H9 (cell line): ENCODE data around the gene ZNF444. TPM values are rescaled to one million over a fixed set of nuclear protein-coding genes. Genes with fewer than 3 reads are reported as not detected.

ENCODE experiments used
- DNase-seq: peaks from one replicate; pipeline ENCODE4 v3.0.0-alpha.2; 2017
- H2AFZ ChIP-seq: one replicate; pipeline ENCODE4 v1.6.1; 2013; ENCODE audit warnings: mild to moderate bottlenecking, low read length, control low read depth, moderate library complexity
- H2AK5ac ChIP-seq: 2 replicates; pipeline ENCODE4 v1.6.1; 2013; ENCODE audit warnings: low read length, control low read depth, mixed read lengths; ENCODE audit not compliant: insufficient read length
- H2BK120ac ChIP-seq: one replicate; pipeline ENCODE4 v1.6.1; 2013; ENCODE audit warnings: low read depth, mild to moderate bottlenecking, low read length, control low read depth, inconsistent platforms; ENCODE audit not compliant: poor library complexity, severe bottlenecking
- H2BK12ac ChIP-seq: 2 replicates; pipeline ENCODE4 v1.6.1; 2013; ENCODE audit warnings: low read length, control low read depth, mixed read lengths, low read depth; ENCODE audit not compliant: insufficient read length
- H2BK15ac ChIP-seq: 2 replicates; pipeline ENCODE4 v1.6.1; 2013; ENCODE audit warnings: low read depth, low read length, control low read depth
- H2BK20ac ChIP-seq: one replicate; pipeline ENCODE4 v1.6.1; 2013; ENCODE audit warnings: low read depth, mild to moderate bottlenecking, low read length, control low read depth, inconsistent platforms; ENCODE audit not compliant: poor library complexity, severe bottlenecking
- H2BK5ac ChIP-seq: 2 replicates; pipeline ENCODE4 v1.6.1; 2013; ENCODE audit warnings: low read length, control low read depth, mixed read lengths; ENCODE audit not compliant: insufficient read length
- H3K14ac ChIP-seq: 2 replicates; pipeline ENCODE4 v1.6.1; 2013; ENCODE audit warnings: low read length, control low read depth; ENCODE audit not compliant: insufficient read depth
- H3K18ac ChIP-seq: 2 replicates; pipeline ENCODE4 v1.6.1; 2013; ENCODE audit warnings: low read depth, mild to moderate bottlenecking, mixed read lengths, low read length, control low read depth; ENCODE audit not compliant: insufficient read length
- H3K23ac ChIP-seq: 2 replicates; pipeline ENCODE4 v1.6.1; 2013; ENCODE audit warnings: low read length, control low read depth, mixed read lengths, low read depth; ENCODE audit not compliant: insufficient read length
- H3K23me2 ChIP-seq: 2 replicates; pipeline ENCODE4 v1.6.1; 2013; ENCODE audit warnings: low read depth, mild to moderate bottlenecking, mixed read lengths, low read length, control low read depth; ENCODE audit not compliant: insufficient read length, poor library complexity, severe bottlenecking
- H3K27ac ChIP-seq: 2 replicates; pipeline ENCODE4 v1.5.1; 2013; ENCODE audit warnings: low read length, control low read depth, mixed read lengths, low read depth; ENCODE audit not compliant: insufficient read length
- H3K27me3 ChIP-seq: 2 replicates; pipeline ENCODE4 v1.6.1; 2013; ENCODE audit warnings: low read length, control low read depth, inconsistent platforms; ENCODE audit not compliant: insufficient read depth
- H3K4ac ChIP-seq: 2 replicates; pipeline ENCODE4 v1.6.1; 2013; ENCODE audit warnings: low read depth, mild to moderate bottlenecking, control low read depth, inconsistent platforms, low read length, moderate library complexity
- H3K4me1 ChIP-seq: 2 replicates; pipeline ENCODE4 v1.6.1; 2013; ENCODE audit warnings: low read length, control low read depth, inconsistent platforms; ENCODE audit not compliant: insufficient read depth
- H3K4me2 ChIP-seq: 2 replicates; pipeline ENCODE4 v1.6.1; 2013; ENCODE audit warnings: low read length, control low read depth, mixed read lengths; ENCODE audit not compliant: insufficient read length, insufficient read depth
- H3K56ac ChIP-seq: 2 replicates; pipeline ENCODE4 v1.6.1; 2013; ENCODE audit warnings: low read depth, mild to moderate bottlenecking, mixed read lengths, low read length, control low read depth; ENCODE audit not compliant: insufficient read length
- H3K79me1 ChIP-seq: 2 replicates; pipeline ENCODE4 v1.6.1; 2013; ENCODE audit warnings: low read depth, mild to moderate bottlenecking, moderate library complexity, low read length, control low read depth, inconsistent platforms; ENCODE audit not compliant: insufficient read depth, poor library complexity, severe bottlenecking
- H3K79me2 ChIP-seq: 2 replicates; pipeline ENCODE4 v1.6.1; 2013; ENCODE audit warnings: low read length, control low read depth, inconsistent platforms; ENCODE audit not compliant: insufficient read depth
- H3K9ac ChIP-seq: 2 replicates; pipeline ENCODE4 v1.6.1; 2013; ENCODE audit warnings: low read length, control low read depth, mixed read lengths; ENCODE audit not compliant: insufficient read length; ENCODE audit errors: extremely low read depth
- H3K9me3 ChIP-seq: one replicate; pipeline ENCODE4 v1.6.1; 2013; ENCODE audit warnings: low read depth, low read length, inconsistent platforms; ENCODE audit not compliant: control insufficient read depth
- H3T11ph ChIP-seq: one replicate; pipeline ENCODE4 v1.6.1; 2013; ENCODE audit warnings: mild to moderate bottlenecking, low read length, control low read depth, inconsistent platforms
- H4K20me1 ChIP-seq: one replicate; pipeline ENCODE4 v1.6.1; 2013; ENCODE audit not compliant: control insufficient read depth, insufficient read length, insufficient read depth
- H4K5ac ChIP-seq: 2 replicates; pipeline ENCODE4 v1.6.1; 2013; ENCODE audit warnings: low read depth, mild to moderate bottlenecking, mixed read lengths, low read length, control low read depth; ENCODE audit not compliant: insufficient read length
- H4K8ac ChIP-seq: replicated peaks from 2 replicates; pipeline ENCODE4 v1.6.1; 2013; ENCODE audit warnings: low read length, control low read depth, mixed read lengths, low read depth; ENCODE audit not compliant: insufficient read length
- H4K91ac ChIP-seq: 2 replicates; pipeline ENCODE4 v1.6.1; 2013; ENCODE audit warnings: low read depth, mild to moderate bottlenecking, moderate library complexity, mixed read lengths, low read length, control low read depth; ENCODE audit not compliant: insufficient read length
- H3K27ac Mint-ChIP-seq, 3 experiments: 2 replicates in 2 of 3; 3 replicates in 1 of 3; pipeline ENCODE4 v1.8.0; 2020 to 2021; ENCODE audit warnings: mixed read lengths in 3 of 3, mild to moderate bottlenecking in 1 of 3, moderate library complexity in 1 of 3
- H3K27me3 Mint-ChIP-seq: 2 replicates; pipeline ENCODE4 v1.8.0; 2021; ENCODE audit warnings: low read depth, mild to moderate bottlenecking, moderate library complexity, mixed read lengths
- H3K36me3 Mint-ChIP-seq, 3 experiments: 2 replicates in 2 of 3; 3 replicates in 1 of 3; pipeline ENCODE4 v1.8.0; 2020 to 2021; ENCODE audit warnings: low read depth in 3 of 3, mixed read lengths in 3 of 3; ENCODE audit not compliant: insufficient read depth in 1 of 3
- H3K4me1 Mint-ChIP-seq, 2 experiments: 2 replicates each; pipeline ENCODE4 v1.8.0; 2020; ENCODE audit warnings: mixed read lengths in 2 of 2
- H3K4me3 Mint-ChIP-seq, 2 experiments: 2 replicates in 1 of 2; 3 replicates in 1 of 2; pipeline ENCODE4 v1.8.0; 2020 to 2021; ENCODE audit warnings: mild to moderate bottlenecking in 2 of 2, mixed read lengths in 2 of 2, moderate library complexity in 1 of 2
- H3K9me3 Mint-ChIP-seq, 2 experiments: 2 replicates in 1 of 2; 3 replicates in 1 of 2; pipeline ENCODE4 v1.8.0; 2020; ENCODE audit warnings: mild to moderate bottlenecking in 2 of 2, mixed read lengths in 2 of 2, moderate library complexity in 1 of 2
- WGBS: extraction: QIAGEN DNeasy Blood & Tissue Kit; methylation state at CpG from one replicate; pipeline ENCODE4 v1.1.7; 2013; ENCODE audit warnings: missing lambda C conversion rate, low lambda C conversion rate, mixed read lengths; ENCODE audit not compliant: insufficient read length; ENCODE audit errors: extremely low coverage; 5-methylcytosine and 5-hydroxymethylcytosine counted together
- total RNA-seq: library from RNA; stranded (reverse); gene quantifications from 2 replicates; pipeline ENCODE4 v1.2.1, GENCODE V29; 2021
- TF ChIP-seq, protein P1 (sequence below): fragments of 200-600 bp; sonication (generic); conservative IDR thresholded peaks from 3 replicates; pipeline ENCODE4 v1.8.0; 2021; ENCODE audit warnings: antibody characterized with exemption, mild to moderate bottlenecking

Gene ZNF444
- total RNA-seq, 1 experiment from 2014 or later = 49.7 TPM

DNA sequence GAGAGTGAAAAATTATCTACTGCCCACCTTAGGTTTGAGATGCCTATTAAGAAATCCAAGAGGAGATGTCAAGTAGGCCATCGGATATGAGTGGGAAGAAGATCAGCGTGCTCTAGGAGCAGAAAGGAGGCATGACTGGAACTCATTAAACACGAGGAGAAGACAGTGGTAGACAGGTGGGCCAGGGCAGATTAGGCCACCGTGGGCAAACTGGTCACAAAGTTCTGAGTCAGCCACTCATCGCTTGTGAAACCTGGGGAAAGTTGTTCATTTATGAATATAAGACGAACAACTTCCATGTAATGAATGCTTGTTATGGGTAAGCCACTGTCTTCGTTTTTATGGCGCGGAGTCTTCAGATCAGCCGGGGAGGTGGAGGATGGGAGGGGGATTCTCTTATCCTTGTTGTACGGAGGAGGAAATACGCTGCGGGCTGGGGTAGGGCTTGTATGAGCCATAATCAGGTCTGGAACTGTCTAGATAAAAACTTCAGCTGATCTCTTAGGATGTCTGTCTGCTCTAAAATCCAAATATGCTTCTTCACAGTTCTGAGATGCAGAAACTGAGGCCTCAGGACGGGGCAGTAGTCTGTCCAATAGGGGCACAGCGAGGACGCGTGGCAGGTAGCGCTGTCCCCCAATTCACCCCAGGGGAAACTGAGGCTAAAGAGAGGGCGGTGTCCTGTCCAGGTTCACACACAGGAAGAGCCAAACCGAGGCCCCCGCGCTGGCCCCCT, 1.1 kb upstream of the ZNF444 start:
- Mint-ChIP-seq H3K4me3 (peak overlapping the region; percentile 79 to 85), H3K27me3 (no peaks in the 10 kb centered on the region), H3K27ac (peak overlapping the region; percentile 4 to 94 (median 21); a peak in 4 of 7 replicates), H3K4me1 (peaks cover 34% of the 10 kb centered on the region in 2 experiments), H3K36me3 (no peaks in the 10 kb centered on the region), H3K9me3 (0 out of 5 replicates have a peak, but pooled peaks cover 0 to 2% of the 10 kb centered on the region in 2 experiments)
- Histone ChIP-seq H3K79me2 (peaks cover 4% of the 10 kb centered on the region; the same call in 1 of the 2 replicates), H3K27me3 (no peaks in the 10 kb centered on the region), H3K4me2 (peak overlapping the region; percentile 88), H4K20me1 (no peaks in the 10 kb centered on the region), H2BK120ac (no peak overlapping the region), H3K4me1 (peaks cover 7% of the 10 kb centered on the region; the same call in 1 of the 2 replicates), H3T11ph (no peak overlapping the region), H4K8ac (no peak overlapping the region), H3K27ac (no peak overlapping the region), H3K18ac (peak overlapping the region; percentile 29), H3K14ac (no peak overlapping the region), H3K9ac (peak overlapping the region; percentile 5), H2AK5ac (no peak overlapping the region), H2AFZ (no peak overlapping the region), H2BK15ac (no peak overlapping the region), H2BK12ac (no peak overlapping the region), H3K9me3 (no peaks in the 10 kb centered on the region), H2BK20ac (no peak overlapping the region), H3K4ac (no peak overlapping the region), H2BK5ac (no peak overlapping the region), H4K5ac (no peak overlapping the region), H3K23me2 (peaks cover 13% of the 10 kb centered on the region), H4K91ac (no peak overlapping the region), H3K56ac (no peak overlapping the region), H3K79me1 (no peaks in the 10 kb centered on the region), H3K23ac (no peak overlapping the region)
- WGBS = no CpG with 5 or more reads among the region's 22 CpGs
- TF ChIP-seq, protein P1, sequence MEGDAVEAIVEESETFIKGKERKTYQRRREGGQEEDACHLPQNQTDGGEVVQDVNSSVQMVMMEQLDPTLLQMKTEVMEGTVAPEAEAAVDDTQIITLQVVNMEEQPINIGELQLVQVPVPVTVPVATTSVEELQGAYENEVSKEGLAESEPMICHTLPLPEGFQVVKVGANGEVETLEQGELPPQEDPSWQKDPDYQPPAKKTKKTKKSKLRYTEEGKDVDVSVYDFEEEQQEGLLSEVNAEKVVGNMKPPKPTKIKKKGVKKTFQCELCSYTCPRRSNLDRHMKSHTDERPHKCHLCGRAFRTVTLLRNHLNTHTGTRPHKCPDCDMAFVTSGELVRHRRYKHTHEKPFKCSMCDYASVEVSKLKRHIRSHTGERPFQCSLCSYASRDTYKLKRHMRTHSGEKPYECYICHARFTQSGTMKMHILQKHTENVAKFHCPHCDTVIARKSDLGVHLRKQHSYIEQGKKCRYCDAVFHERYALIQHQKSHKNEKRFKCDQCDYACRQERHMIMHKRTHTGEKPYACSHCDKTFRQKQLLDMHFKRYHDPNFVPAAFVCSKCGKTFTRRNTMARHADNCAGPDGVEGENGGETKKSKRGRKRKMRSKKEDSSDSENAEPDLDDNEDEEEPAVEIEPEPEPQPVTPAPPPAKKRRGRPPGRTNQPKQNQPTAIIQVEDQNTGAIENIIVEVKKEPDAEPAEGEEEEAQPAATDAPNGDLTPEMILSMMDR = no peak
- no peak for DNase-seq
